Neural progenitor cell (in vitro differentiated cells): Measurements from ENCODE around the gene CDV3. TPM values are rescaled to one million over a fixed set of nuclear protein-coding genes. Genes with fewer than 3 reads are reported as not detected.
"Not testable (repeated sequence)": the region's sequence is repeated elsewhere in the genome, so short reads cannot be mapped to it uniquely, and the experiment has no call there.

Experiments
- DNase-seq: peaks from one replicate; pipeline ENCODE4 v3.0.0-alpha.2; 2016; ENCODE audit warnings: low spot score
- H2AFZ ChIP-seq: fragments of 200-600 bp; sonication (generic); replicated peaks from 2 replicates; pipeline ENCODE4 v1.6.1; 2016; ENCODE audit warnings: antibody characterized with exemption
- H3F3A ChIP-seq: fragments of 200-600 bp; sonication (generic); 2 replicates; pipeline ENCODE4 v1.6.1; 2016; ENCODE audit warnings: antibody characterized with exemption, low read depth
- H3K27ac ChIP-seq: fragments of 200-600 bp; sonication (generic); 2 replicates; pipeline ENCODE4 v1.5.1; 2016; ENCODE audit warnings: mild to moderate bottlenecking
- H3K27me3 ChIP-seq: fragments of 200-600 bp; sonication (generic); 2 replicates; pipeline ENCODE4 v1.6.1; 2016; ENCODE audit warnings: mild to moderate bottlenecking, moderate library complexity
- H3K36me3 ChIP-seq: fragments of 200-600 bp; sonication (generic); 2 replicates; pipeline ENCODE4 v1.5.1; 2016
- H3K4me1 ChIP-seq: fragments of 200-600 bp; sonication (generic); 2 replicates; pipeline ENCODE4 v1.6.1; 2016; ENCODE audit warnings: mixed run types
- H3K4me2 ChIP-seq: fragments of 200-600 bp; sonication (generic); 2 replicates; pipeline ENCODE4 v1.6.1; 2016
- H3K4me3 ChIP-seq: fragments of 200-600 bp; sonication (generic); 2 replicates; pipeline ENCODE4 v1.5.1; 2016
- H3K79me2 ChIP-seq: fragments of 200-600 bp; sonication (generic); 2 replicates; pipeline ENCODE4 v1.6.1; 2016; ENCODE audit warnings: low read depth
- H3K9ac ChIP-seq: fragments of 200-600 bp; sonication (generic); 2 replicates; pipeline ENCODE4 v1.6.1; 2016
- H3K9me3 ChIP-seq: fragments of 200-600 bp; sonication (generic); 2 replicates; pipeline ENCODE4 v1.5.1; 2016; ENCODE audit warnings: low read depth
- H4K20me1 ChIP-seq: fragments of 200-600 bp; sonication (generic); 2 replicates; pipeline ENCODE4 v1.6.1; 2016; ENCODE audit warnings: low read depth
- H3K27ac Mint-ChIP-seq: 3 replicates; pipeline ENCODE4 v1.8.0; 2021; ENCODE audit warnings: mixed read lengths
- H3K27me3 Mint-ChIP-seq: 2 replicates; pipeline ENCODE4 v1.8.0; 2022; ENCODE audit warnings: low read depth, mild to moderate bottlenecking, inconsistent platforms, moderate library complexity, mixed read lengths; ENCODE audit not compliant: insufficient read depth
- H3K36me3 Mint-ChIP-seq: 3 replicates; pipeline ENCODE4 v1.8.0; 2021; ENCODE audit warnings: mixed read lengths
- H3K4me1 Mint-ChIP-seq: 3 replicates; pipeline ENCODE4 v1.8.0; 2021; ENCODE audit warnings: mixed read lengths
- H3K4me3 Mint-ChIP-seq: 3 replicates; pipeline ENCODE4 v1.8.0; 2021; ENCODE audit warnings: mild to moderate bottlenecking, moderate library complexity, mixed read lengths
- H3K9me3 Mint-ChIP-seq: 3 replicates; pipeline ENCODE4 v1.8.0; 2020; ENCODE audit warnings: mixed read lengths
- EZH2 ChIP-seq: fragments of 200-600 bp; sonication (generic); IDR thresholded peaks from 2 replicates; pipeline ENCODE4 v1.6.1; 2017; ENCODE audit warnings: antibody characterized with exemption, mild to moderate bottlenecking, moderate library complexity
- EZH2phosphoT487 ChIP-seq: fragments of 200-600 bp; sonication (generic); IDR thresholded peaks from 2 replicates; pipeline ENCODE4 v1.6.1; 2017; ENCODE audit warnings: antibody characterized with exemption
- total RNA-seq: library from RNA; depleted of rRNA; stranded (reverse); fragments of >200 nt; gene quantifications from 2 replicates; pipeline ENCODE4 v1.2.3, GENCODE V29; 2015; ENCODE audit warnings: low replicate concordance
- TF ChIP-seq, protein P1 (sequence below): fragments of 200-600 bp; sonication (generic); IDR thresholded peaks from 2 replicates; pipeline ENCODE4 v1.5.1; 2017; ENCODE audit warnings: antibody characterized with exemption, mild to moderate bottlenecking

The CDV3 gene
- total RNA-seq, 1 donor from 2014 or later: 272 TPM

DNA sequence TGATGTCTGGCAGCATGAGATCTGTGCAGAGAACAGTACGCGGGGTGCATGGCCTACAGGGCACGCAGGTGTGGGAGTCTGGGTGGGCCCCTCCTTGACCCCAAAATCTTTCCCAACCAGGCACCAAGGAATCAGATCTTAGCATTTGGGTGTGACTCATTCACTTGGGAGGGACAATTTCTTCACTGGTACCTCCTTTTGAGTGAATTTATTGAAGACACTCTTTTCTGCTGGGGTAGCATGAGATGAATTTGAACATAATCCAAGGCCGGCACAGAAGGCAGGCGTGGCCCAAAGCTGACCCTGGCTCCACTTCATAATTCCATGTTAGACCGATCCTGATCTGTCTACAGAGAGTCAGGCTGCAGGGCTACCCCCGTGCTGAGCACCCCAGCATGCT is 30.6 kb upstream of the CDV3 start:
- Histone ChIP-seq H3K79me2 (no peaks in the 10 kb centered on the region), H3K4me2 (no peak overlapping the region), H4K20me1 (no peaks in the 10 kb centered on the region), H3K27ac (no peak overlapping the region), H3F3A (no peaks in the 10 kb centered on the region), H2AFZ (no peak overlapping the region), H3K27me3 (no peaks in the 10 kb centered on the region), H3K9me3 (no peaks in the 10 kb centered on the region), H3K9ac (no peak overlapping the region), H3K4me3 (no peak overlapping the region), H3K36me3 (no peaks in the 10 kb centered on the region), H3K4me1 (peaks cover 7% of the 10 kb centered on the region)
- H3K4me1 Mint-ChIP-seq: peaks cover 9% of the 10 kb centered on the region
- H3K4me3 Mint-ChIP-seq: no peak overlapping the region
- no peak for DNase-seq
- H3K9me3 Mint-ChIP-seq: peaks cover 3% of the 10 kb centered on the region
- no peaks in the 10 kb centered on the region for H3K36me3 Mint-ChIP-seq
- H3K27me3 Mint-ChIP-seq: peaks cover 4% of the 10 kb centered on the region
- TF ChIP-seq, protein P1, sequence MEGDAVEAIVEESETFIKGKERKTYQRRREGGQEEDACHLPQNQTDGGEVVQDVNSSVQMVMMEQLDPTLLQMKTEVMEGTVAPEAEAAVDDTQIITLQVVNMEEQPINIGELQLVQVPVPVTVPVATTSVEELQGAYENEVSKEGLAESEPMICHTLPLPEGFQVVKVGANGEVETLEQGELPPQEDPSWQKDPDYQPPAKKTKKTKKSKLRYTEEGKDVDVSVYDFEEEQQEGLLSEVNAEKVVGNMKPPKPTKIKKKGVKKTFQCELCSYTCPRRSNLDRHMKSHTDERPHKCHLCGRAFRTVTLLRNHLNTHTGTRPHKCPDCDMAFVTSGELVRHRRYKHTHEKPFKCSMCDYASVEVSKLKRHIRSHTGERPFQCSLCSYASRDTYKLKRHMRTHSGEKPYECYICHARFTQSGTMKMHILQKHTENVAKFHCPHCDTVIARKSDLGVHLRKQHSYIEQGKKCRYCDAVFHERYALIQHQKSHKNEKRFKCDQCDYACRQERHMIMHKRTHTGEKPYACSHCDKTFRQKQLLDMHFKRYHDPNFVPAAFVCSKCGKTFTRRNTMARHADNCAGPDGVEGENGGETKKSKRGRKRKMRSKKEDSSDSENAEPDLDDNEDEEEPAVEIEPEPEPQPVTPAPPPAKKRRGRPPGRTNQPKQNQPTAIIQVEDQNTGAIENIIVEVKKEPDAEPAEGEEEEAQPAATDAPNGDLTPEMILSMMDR: no peak
- TF ChIP-seq EZH2phosphoT487 (no peak), EZH2 (no peak)
- no peak overlapping the region for H3K27ac Mint-ChIP-seq

DNA sequence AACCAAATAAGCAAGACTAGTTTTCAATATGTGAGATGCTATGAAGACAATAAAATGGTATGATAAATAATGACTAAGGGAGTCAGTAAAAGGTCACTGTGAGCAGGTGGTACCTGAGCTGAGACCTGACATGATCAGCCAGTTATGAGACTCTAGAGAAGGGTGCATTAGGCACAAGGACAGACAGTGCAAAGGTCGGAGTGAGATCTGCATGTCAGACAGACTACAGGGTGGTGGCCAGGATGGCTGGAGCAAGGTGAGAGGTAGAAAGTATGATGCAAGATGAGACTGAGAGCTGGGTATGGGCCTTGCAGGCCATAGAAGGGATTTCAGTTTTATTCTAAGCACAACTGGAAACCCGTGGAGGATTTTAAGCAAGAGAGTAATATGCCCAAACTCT is 28.5 kb upstream of the CDV3 start:
- peaks cover 14% of the 10 kb centered on the region for H3K4me1 Mint-ChIP-seq
- not testable (repeated sequence) for H3K4me3 Mint-ChIP-seq

DNA sequence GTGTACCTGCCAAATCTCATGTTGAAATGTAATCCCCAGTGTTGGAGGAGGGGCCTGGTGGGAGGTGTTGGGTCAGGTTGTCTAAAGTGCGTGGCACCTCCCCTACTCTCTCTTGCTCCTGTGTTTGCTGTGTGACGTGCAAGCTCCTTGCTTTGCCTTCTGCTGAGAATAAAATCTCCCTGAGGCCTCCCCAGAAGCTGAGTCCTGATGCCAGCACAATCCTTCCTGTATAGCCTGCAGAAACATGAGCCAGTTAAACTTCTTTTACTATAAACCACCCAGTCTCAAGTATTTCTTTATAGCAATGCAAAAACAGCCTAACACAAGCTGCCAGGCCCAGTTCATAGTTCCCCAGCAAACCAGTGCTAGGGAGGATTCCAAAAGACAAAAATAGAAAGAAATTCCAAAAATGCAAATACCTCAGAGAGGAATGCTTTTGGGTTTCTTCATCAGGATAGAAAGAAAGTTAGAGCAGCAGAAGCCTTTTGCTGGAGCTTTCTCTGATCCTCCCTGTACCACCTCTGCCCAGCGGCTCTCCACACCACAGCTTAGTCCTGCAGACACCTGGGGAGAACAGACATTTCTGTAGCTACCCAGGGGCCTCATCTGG is 25.9 kb upstream of the CDV3 start:
- no peak for DNase-seq
- Histone ChIP-seq H3K4me1 (peaks cover 8% of the 10 kb centered on the region), H3K4me2 (peak overlapping the region; percentile 3), H3F3A (no peaks in the 10 kb centered on the region), H3K27ac (peak overlapping the region; percentile 48), H3K9ac (no peak overlapping the region), H4K20me1 (no peaks in the 10 kb centered on the region), H3K4me3 (no peak overlapping the region), H3K79me2 (no peaks in the 10 kb centered on the region), H3K36me3 (no peaks in the 10 kb centered on the region), H3K9me3 (no peaks in the 10 kb centered on the region), H3K27me3 (no peaks in the 10 kb centered on the region), H2AFZ (no peak overlapping the region)
- Mint-ChIP-seq H3K27me3 (peaks cover 4% of the 10 kb centered on the region), H3K27ac (peak overlapping the region; percentile 26), H3K9me3 (peaks cover 5% of the 10 kb centered on the region), H3K36me3 (no peaks in the 10 kb centered on the region), H3K4me1 (peaks cover 14% of the 10 kb centered on the region), H3K4me3 (no peak overlapping the region)
- no peak for TF ChIP-seq EZH2phosphoT487
- TF ChIP-seq EZH2: no peak
- TF ChIP-seq, protein P1: no peak

More for the DNA sequence above, 28.5 kb upstream of the CDV3 start:
- H3K4me1 ChIP-seq, H3K9me3 ChIP-seq, H3K9ac ChIP-seq, H3K36me3 Mint-ChIP-seq, H3K4me2 ChIP-seq, H3K27ac ChIP-seq, H3K79me2 ChIP-seq, H2AFZ ChIP-seq, H3K27me3 Mint-ChIP-seq, DNase-seq, H3K9me3 Mint-ChIP-seq, H3K36me3 ChIP-seq, H3K27me3 ChIP-seq, H3K4me3 ChIP-seq, H4K20me1 ChIP-seq, H3K27ac Mint-ChIP-seq, H3F3A ChIP-seq: not testable (repeated sequence)

DNA sequence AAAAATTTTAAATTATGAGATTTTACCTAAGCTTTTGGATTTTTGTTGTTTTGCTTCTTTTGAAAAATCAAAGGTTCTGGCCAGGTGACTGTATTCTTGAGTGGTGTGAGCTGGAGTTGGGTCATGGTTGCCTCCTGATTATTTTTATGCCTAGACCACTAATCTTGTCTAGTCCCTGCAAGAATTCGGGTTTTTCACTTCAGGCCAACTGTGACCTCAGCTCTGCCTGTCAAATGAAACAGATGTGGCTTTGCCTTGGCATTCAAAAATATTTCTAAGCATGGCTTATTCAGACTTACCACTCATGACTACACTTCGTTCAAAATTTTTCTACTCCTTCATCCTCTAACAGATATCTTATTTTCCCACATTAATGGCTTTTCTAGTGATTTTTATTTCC is 25.4 kb upstream of the CDV3 start:
- Histone ChIP-seq H3K4me3 (no peak overlapping the region), H3F3A (no peaks in the 10 kb centered on the region), H3K79me2 (no peaks in the 10 kb centered on the region), H3K4me2 (peak overlapping the region; percentile 3), H3K9me3 (no peaks in the 10 kb centered on the region), H3K9ac (no peak overlapping the region), H2AFZ (no peak overlapping the region), H3K27me3 (no peaks in the 10 kb centered on the region), H4K20me1 (no peaks in the 10 kb centered on the region), H3K4me1 (peaks cover 8% of the 10 kb centered on the region), H3K36me3 (no peaks in the 10 kb centered on the region), H3K27ac (no peak overlapping the region)
- no peak for TF ChIP-seq EZH2
- TF ChIP-seq EZH2phosphoT487: no peak
- TF ChIP-seq, protein P1: no peak
- DNase-seq: no peak
- Mint-ChIP-seq H3K9me3 (peaks cover 5% of the 10 kb centered on the region), H3K4me1 (peaks cover 14% of the 10 kb centered on the region), H3K27me3 (peaks cover 5% of the 10 kb centered on the region), H3K4me3 (no peak overlapping the region), H3K36me3 (no peaks in the 10 kb centered on the region), H3K27ac (no peak overlapping the region)
